HT-29 (cell line): ENCODE results near the gene RNF41. TPM values are rescaled to one million over a fixed set of nuclear protein-coding genes. Genes with fewer than 3 reads are reported as not detected.
A peak's percentile ranks its signal among the peaks of the same experiment; 100 is the strongest.
"Not testable (repeated sequence)": the region's sequence is repeated elsewhere in the genome, so short reads cannot be mapped to it uniquely, and the experiment has no call there.

Experiments
- DNase-seq: peaks from one replicate; pipeline ENCODE4 v3.0.0-alpha.2; 2015; ENCODE audit warnings: low spot score
- total RNA-seq: library from RNA; depleted of rRNA; stranded (reverse); fragments of >200 nt; shearing (Covaris generic); gene quantifications from 2 replicates; pipeline ENCODE4 v1.2.3, GENCODE V29; 2014

Gene RNF41
- total RNA-seq, 1 experiment from 2014 or later, result 94.3 TPM

- no peak for DNase-seq
Measured at GRCh38 chr12:56213878-56214277, 7.8 kb downstream of the RNF41 start.

GRCh38 chr12:56212361-56212760, 9.4 kb downstream of the RNF41 start:
- DNase-seq, result no peak

GRCh38 chr12:56208006-56208405, 13.7 kb downstream of the RNF41 start:
- no peak for DNase-seq

- peak; percentile 70 for DNase-seq
Measured at GRCh38 chr12:56206452-56207166, 15.1 kb downstream of the RNF41 start.

- DNase-seq, result no peak
Measured at GRCh38 chr12:56205445-56205844, 16.3 kb downstream of the RNF41 start.

GRCh38 chr12:56204275-56204674, 17.4 kb downstream of the RNF41 start:
- DNase-seq, result no peak

GRCh38 chr12:56202838-56203237, 18.9 kb downstream of the RNF41 start:
- no peak for DNase-seq

GRCh38 chr12:56202366-56202765, 19.4 kb downstream of the RNF41 start:
- DNase-seq, result peak; percentile 7

GRCh38 chr12:56198836-56199235, 22.9 kb downstream of the RNF41 start:
- no peak for DNase-seq

- DNase-seq, result no peak
Measured at GRCh38 chr12:56197921-56198635, 23.6 kb downstream of the RNF41 start.

- not testable (repeated sequence) for DNase-seq
Measured at GRCh38 chr12:56196818-56197550, 24.7 kb downstream of the RNF41 start.

GRCh38 chr12:56193025-56193578, 28.6 kb downstream of the RNF41 start:
- peak; percentile 91 for DNase-seq

- DNase-seq, result no peak
Measured at GRCh38 chr12:56192582-56192981, 29.1 kb downstream of the RNF41 start.

GRCh38 chr12:56190695-56191155, 31.0 kb downstream of the RNF41 start:
- peak; percentile 39 for DNase-seq

- DNase-seq, result peak; percentile 95
Measured at GRCh38 chr12:56189918-56190694, 31.6 kb downstream of the RNF41 start.

- peak; percentile 91 for DNase-seq
Measured at GRCh38 chr12:56189099-56189917, 32.4 kb downstream of the RNF41 start, which contains the start of gene SMARCC2. Gene SMARCC2, minus strand, starts transcription at chr12:56189483. Its CDS starts 22 bp downstream, at chr12:56189461.

- DNase-seq, result no peak
Measured at GRCh38 chr12:56188778-56189098, 33.0 kb downstream of the RNF41 start.

- no peak for DNase-seq
Measured at GRCh38 chr12:56188131-56188777, 33.5 kb downstream of the RNF41 start.

- no peak for DNase-seq
Measured at GRCh38 chr12:56186957-56187356, 34.8 kb downstream of the RNF41 start.

GRCh38 chr12:56178347-56178746, 43.4 kb downstream of the RNF41 start:
- no peak for DNase-seq
